ENCODE measurements around the gene TMEM267.

The TMEM267 gene

DNA sequence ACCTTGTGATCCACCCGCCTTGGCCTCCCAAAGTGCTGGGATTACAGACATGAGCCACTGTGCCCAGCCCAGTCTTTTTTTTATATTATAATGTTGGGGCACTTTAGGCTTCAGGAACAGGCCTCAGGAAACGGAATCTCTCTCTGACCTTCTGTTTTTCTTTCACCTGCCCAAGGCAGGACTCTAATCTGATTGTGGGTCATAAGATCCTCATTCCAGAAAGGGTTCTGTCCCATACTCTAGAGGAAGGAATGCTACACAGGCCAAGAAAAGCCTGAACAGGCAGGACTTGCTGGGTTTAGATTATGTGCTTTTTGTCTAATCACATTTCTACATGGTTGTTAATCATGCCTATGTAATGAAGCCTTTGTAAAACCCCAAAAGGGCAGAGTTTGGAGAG, 69.7 kb downstream of the TMEM267 start:
- Histone ChIP-seq H2AK5ac (ENCODE audit: low read length) (no peak overlapping the region), H3K4ac (ENCODE audit: low read depth, low read length) (no peak overlapping the region), H3K18ac (ENCODE audit: low read length) (no peak overlapping the region), H2BK120ac (ENCODE audit: insufficient read depth, low read length, poor library complexity) (no peak overlapping the region), H3K4me3 (ENCODE audit: low read depth, low read length) (no peak overlapping the region), H3K4me1 (ENCODE audit: control insufficient read depth in 1 of 2, insufficient read depth in 2 of 2, low read length in 2 of 2) (peaks cover 2 to 9% of the 10 kb centered on the region in 2 experiments), H4K8ac (ENCODE audit: low read depth, low read length) (no peak overlapping the region), H2AFZ (ENCODE audit: insufficient read depth, low read length, poor library complexity) (no peak overlapping the region), H3K9ac (ENCODE audit: low read length) (peak overlapping the region; percentile 26), H3K9me3 (ENCODE audit: insufficient read depth, low read depth, low read length) (no peaks in the 10 kb centered on the region), H3K4me2 (ENCODE audit: low read length) (no peak overlapping the region), H3K23ac (ENCODE audit: low read length) (no peak overlapping the region), H3K79me1 (ENCODE audit: low read length) (peaks cover 2% of the 10 kb centered on the region), H2BK5ac (ENCODE audit: low read depth, low read length, poor library complexity) (no peak overlapping the region), H4K91ac (ENCODE audit: low read depth, low read length) (no peak overlapping the region), H3K27ac (ENCODE audit: low read depth, low read length) (no peak overlapping the region), H3K14ac (ENCODE audit: low read length) (no peak overlapping the region), H2BK12ac (ENCODE audit: low read length) (no peak overlapping the region), H3K79me2 (ENCODE audit: control insufficient read depth, insufficient read depth, low read length, poor library complexity) (no peaks in the 10 kb centered on the region), H3K36me3 (ENCODE audit: control insufficient read depth in 1 of 2, insufficient read depth in 2 of 2, low read length in 2 of 2) (no peaks in the 10 kb centered on the region), H3K27me3 (ENCODE audit: insufficient read depth, low read length) (no peaks in the 10 kb centered on the region), H4K12ac (ENCODE audit: low read depth, low read length) (no peak overlapping the region)
- peak; percentile 41 to 84 for DNase-seq
- no CpG with 5 or more reads among the region's 2 CpGs for WGBS (ENCODE audit: extremely low coverage, insufficient coverage, insufficient read length)

DNA sequence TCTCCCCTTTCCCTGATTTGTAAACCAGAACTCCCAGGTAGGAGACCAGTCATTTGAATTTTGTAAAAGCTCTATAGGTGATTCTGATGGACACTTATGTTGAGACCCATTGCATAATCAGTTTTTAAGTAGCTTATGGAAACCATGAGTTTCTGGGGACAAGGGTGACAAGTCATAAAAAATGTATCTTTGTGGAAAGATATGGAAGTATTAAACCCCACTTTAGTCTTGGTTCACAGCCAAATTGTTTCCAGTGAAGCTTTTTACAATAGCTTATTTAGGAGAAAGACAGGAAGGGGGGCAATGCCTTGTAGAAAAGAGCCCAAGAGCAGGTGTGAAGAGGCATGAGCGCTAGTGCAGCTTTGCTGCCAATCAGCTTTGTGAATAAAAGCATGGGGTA, 71.0 kb downstream of the TMEM267 start:
- Histone ChIP-seq H4K91ac (ENCODE audit: low read depth, low read length) (no peak overlapping the region), H3K9ac (ENCODE audit: low read length) (no peak overlapping the region), H2AK5ac (ENCODE audit: low read length) (no peak overlapping the region), H4K12ac (ENCODE audit: low read depth, low read length) (no peak overlapping the region), H2BK5ac (ENCODE audit: low read depth, low read length, poor library complexity) (no peak overlapping the region), H3K18ac (ENCODE audit: low read length) (no peak overlapping the region), H3K4me1 (ENCODE audit: control insufficient read depth in 1 of 2, insufficient read depth in 2 of 2, low read length in 2 of 2) (peaks cover 2 to 9% of the 10 kb centered on the region in 2 experiments), H2AFZ (ENCODE audit: insufficient read depth, low read length, poor library complexity) (no peak overlapping the region), H4K8ac (ENCODE audit: low read depth, low read length) (no peak overlapping the region), H3K27ac (ENCODE audit: low read depth, low read length) (no peak overlapping the region), H3K14ac (ENCODE audit: low read length) (no peak overlapping the region), H3K9me3 (ENCODE audit: insufficient read depth, low read depth, low read length) (no peaks in the 10 kb centered on the region), H3K4ac (ENCODE audit: low read depth, low read length) (no peak overlapping the region), H2BK12ac (ENCODE audit: low read length) (no peak overlapping the region), H3K36me3 (ENCODE audit: control insufficient read depth in 1 of 2, insufficient read depth in 2 of 2, low read length in 2 of 2) (no peaks in the 10 kb centered on the region), H3K79me1 (ENCODE audit: low read length) (peaks cover 2% of the 10 kb centered on the region), H2BK120ac (ENCODE audit: insufficient read depth, low read length, poor library complexity) (no peak overlapping the region), H3K79me2 (ENCODE audit: control insufficient read depth, insufficient read depth, low read length, poor library complexity) (no peaks in the 10 kb centered on the region), H3K4me2 (ENCODE audit: low read length) (no peak overlapping the region), H3K4me3 (ENCODE audit: low read depth, low read length) (no peak overlapping the region), H3K23ac (ENCODE audit: low read length) (no peak overlapping the region), H3K27me3 (ENCODE audit: insufficient read depth, low read length) (no peaks in the 10 kb centered on the region)
- DNase-seq: no peak
- WGBS (ENCODE audit: extremely low coverage, insufficient coverage, insufficient read length): no CpG with 5 or more reads among the region's 1 CpG

DNA sequence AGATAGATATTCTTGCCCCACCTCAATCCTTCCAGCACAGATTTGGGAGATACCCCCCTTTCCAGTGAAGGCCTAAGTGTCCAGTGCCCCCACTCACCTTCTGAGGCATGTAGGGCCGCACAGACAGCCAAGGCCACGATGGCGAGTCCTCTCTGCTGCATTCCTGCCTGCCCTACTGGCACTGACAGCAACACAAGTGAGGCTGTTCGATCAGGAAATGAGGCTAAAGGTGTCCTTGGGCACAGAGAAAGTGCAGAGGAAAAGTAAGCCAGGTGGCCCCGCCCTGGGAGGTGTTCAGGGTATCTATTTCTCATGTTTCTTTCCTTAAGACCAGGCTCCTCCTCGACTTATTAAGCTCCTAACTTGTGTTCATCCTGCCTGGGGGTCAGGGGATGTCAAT, 71.5 kb downstream of the TMEM267 start, which contains the start of gene CCL28:
Gene CCL28, minus strand, starts transcription at position 236 of the 400 bp plus-strand sequence. Its CDS starts 75 bp downstream, at position 161.
- Histone ChIP-seq H3K79me2 (ENCODE audit: control insufficient read depth, insufficient read depth, low read length, poor library complexity) (no peaks in the 10 kb centered on the region), H4K8ac (ENCODE audit: low read depth, low read length) (no peak within 1 kb of the TSS), H2BK120ac (ENCODE audit: insufficient read depth, low read length, poor library complexity) (no peak within 1 kb of the TSS), H3K27ac (ENCODE audit: low read depth, low read length) (no peak within 1 kb of the TSS), H2BK12ac (ENCODE audit: low read length) (no peak within 1 kb of the TSS), H3K9me3 (ENCODE audit: insufficient read depth, low read depth, low read length) (no peaks in the 10 kb centered on the region), H3K14ac (ENCODE audit: low read length) (peak within 1 kb of the TSS; percentile 63), H4K12ac (ENCODE audit: low read depth, low read length) (no peak within 1 kb of the TSS), H3K4me2 (ENCODE audit: low read length) (no peak within 1 kb of the TSS), H3K18ac (ENCODE audit: low read length) (no peak within 1 kb of the TSS), H3K27me3 (ENCODE audit: insufficient read depth, low read length) (no peaks in the 10 kb centered on the region), H3K36me3 (ENCODE audit: control insufficient read depth in 1 of 2, insufficient read depth in 2 of 2, low read length in 2 of 2) (no peaks in the 10 kb centered on the region), H3K79me1 (ENCODE audit: low read length) (peaks cover 2% of the 10 kb centered on the region), H2AFZ (ENCODE audit: insufficient read depth, low read length, poor library complexity) (no peak within 1 kb of the TSS), H3K4me3 (ENCODE audit: low read depth, low read length) (no peak within 1 kb of the TSS), H2AK5ac (ENCODE audit: low read length) (no peak within 1 kb of the TSS), H2BK5ac (ENCODE audit: low read depth, low read length, poor library complexity) (no peak within 1 kb of the TSS), H4K91ac (ENCODE audit: low read depth, low read length) (peak within 1 kb of the TSS; percentile 63), H3K4ac (ENCODE audit: low read depth, low read length) (no peak within 1 kb of the TSS), H3K4me1 (ENCODE audit: control insufficient read depth in 1 of 2, insufficient read depth in 2 of 2, low read length in 2 of 2) (peaks cover 2 to 9% of the 10 kb centered on the region in 2 experiments), H3K9ac (ENCODE audit: low read length) (no peak within 1 kb of the TSS), H3K23ac (ENCODE audit: low read length) (no peak within 1 kb of the TSS)
- WGBS (ENCODE audit: extremely low coverage, insufficient coverage, insufficient read length): no CpG with 5 or more reads among the region's 6 CpGs
- no peak for DNase-seq

DNA sequence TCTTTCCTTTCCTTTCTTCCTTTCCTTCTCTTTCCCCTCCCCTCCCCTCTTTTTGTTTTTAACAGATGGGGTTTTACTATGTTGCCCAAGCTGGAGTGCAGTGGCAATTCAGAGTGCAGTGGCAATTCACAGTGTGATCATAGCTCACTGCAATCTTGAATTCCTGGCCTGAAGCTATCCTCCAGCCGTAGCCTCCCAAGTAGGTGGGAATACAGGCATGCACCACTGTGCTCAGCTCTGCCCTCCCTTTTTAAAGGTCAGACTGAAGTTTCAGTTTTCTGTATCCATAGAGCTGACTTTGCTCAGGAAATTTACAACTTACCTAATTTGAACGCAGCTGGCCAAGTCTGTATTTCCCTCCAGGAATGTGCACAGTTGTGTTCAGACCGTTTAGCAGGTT, 72.2 kb downstream of the TMEM267 start:
- Histone ChIP-seq H3K14ac (ENCODE audit: low read length) (no peak overlapping the region), H4K8ac (ENCODE audit: low read depth, low read length) (no peak overlapping the region), H3K36me3 (ENCODE audit: control insufficient read depth in 1 of 2, insufficient read depth in 2 of 2, low read length in 2 of 2) (no peaks in the 10 kb centered on the region), H3K18ac (ENCODE audit: low read length) (no peak overlapping the region), H4K91ac (ENCODE audit: low read depth, low read length) (no peak overlapping the region), H2BK120ac (ENCODE audit: insufficient read depth, low read length, poor library complexity) (no peak overlapping the region), H2BK5ac (ENCODE audit: low read depth, low read length, poor library complexity) (no peak overlapping the region), H3K79me2 (ENCODE audit: control insufficient read depth, insufficient read depth, low read length, poor library complexity) (no peaks in the 10 kb centered on the region), H2BK12ac (ENCODE audit: low read length) (no peak overlapping the region), H3K4me2 (ENCODE audit: low read length) (no peak overlapping the region), H2AFZ (ENCODE audit: insufficient read depth, low read length, poor library complexity) (no peak overlapping the region), H3K79me1 (ENCODE audit: low read length) (peaks cover 2% of the 10 kb centered on the region), H2AK5ac (ENCODE audit: low read length) (no peak overlapping the region), H3K23ac (ENCODE audit: low read length) (no peak overlapping the region), H3K4me1 (ENCODE audit: control insufficient read depth in 1 of 2, insufficient read depth in 2 of 2, low read length in 2 of 2) (peaks cover 2 to 9% of the 10 kb centered on the region in 2 experiments), H3K27me3 (ENCODE audit: insufficient read depth, low read length) (no peaks in the 10 kb centered on the region), H3K9me3 (ENCODE audit: insufficient read depth, low read depth, low read length) (no peaks in the 10 kb centered on the region), H3K27ac (ENCODE audit: low read depth, low read length) (no peak overlapping the region), H3K9ac (ENCODE audit: low read length) (no peak overlapping the region), H3K4me3 (ENCODE audit: low read depth, low read length) (no peak overlapping the region), H3K4ac (ENCODE audit: low read depth, low read length) (no peak overlapping the region), H4K12ac (ENCODE audit: low read depth, low read length) (no peak overlapping the region)
- peak in 1 of 2 donors; percentile 25 for DNase-seq
- WGBS (ENCODE audit: extremely low coverage, insufficient coverage, insufficient read length): no CpG with 5 or more reads among the region's 3 CpGs

Measured in trophoblast cell (in vitro differentiated cells and primary cell).